ENCODE data around the gene ZW10. TPM values are rescaled to one million over a fixed set of nuclear protein-coding genes. Genes with fewer than 3 reads are reported as not detected.
"Not testable (repeated sequence)": the region's sequence is repeated elsewhere in the genome, so short reads cannot be mapped to it uniquely, and the experiment has no call there.

The ZW10 gene
- total RNA-seq, result 4.9 TPM

GRCh38 chr11:113773416-113774173 is at the start of gene ZW10:
Gene ZW10, minus strand, starts transcription at chr11:113773692. Its CDS starts 26 bp downstream, at chr11:113773666.
- peak within 1 kb of the TSS; percentile 87 for H3K4me3 ChIP-seq (ENCODE audit: low read length)
- peaks cover 2% of the 10 kb centered on the region for H3K27me3 ChIP-seq (ENCODE audit: insufficient read depth, low read length)
- no peaks in the 10 kb centered on the region for H3K9me3 ChIP-seq (ENCODE audit: low read depth, low read length)
- peaks cover 12% of the 10 kb centered on the region for H3K4me1 ChIP-seq (ENCODE audit: insufficient read depth, low read length)

- no peaks in the 10 kb centered on the region for H3K27me3 ChIP-seq (ENCODE audit: insufficient read depth, low read length)
- H3K9me3 ChIP-seq (ENCODE audit: low read depth, low read length), result no peaks in the 10 kb centered on the region
- no peaks in the 10 kb centered on the region for H3K4me1 ChIP-seq (ENCODE audit: insufficient read depth, low read length)
- no peak overlapping the region for H3K4me3 ChIP-seq (ENCODE audit: low read length)
Measured at GRCh38 chr11:113818426-113818825, 44.9 kb upstream of the ZW10 start.

GRCh38 chr11:113817626-113818025 is 44.1 kb upstream of the ZW10 start:
- Histone ChIP-seq H3K9me3 (ENCODE audit: low read depth, low read length) (no peaks in the 10 kb centered on the region), H3K4me1 (ENCODE audit: insufficient read depth, low read length) (no peaks in the 10 kb centered on the region), H3K27me3 (ENCODE audit: insufficient read depth, low read length) (no peaks in the 10 kb centered on the region), H3K4me3 (ENCODE audit: low read length) (no peak overlapping the region)

GRCh38 chr11:113817162-113817561 is 43.7 kb upstream of the ZW10 start:
- no peaks in the 10 kb centered on the region for H3K4me1 ChIP-seq (ENCODE audit: insufficient read depth, low read length)
- no peaks in the 10 kb centered on the region for H3K27me3 ChIP-seq (ENCODE audit: insufficient read depth, low read length)
- no peaks in the 10 kb centered on the region for H3K9me3 ChIP-seq (ENCODE audit: low read depth, low read length)
- no peak overlapping the region for H3K4me3 ChIP-seq (ENCODE audit: low read length)

GRCh38 chr11:113814181-113814580 is 40.7 kb upstream of the ZW10 start:
- Histone ChIP-seq H3K4me1 (ENCODE audit: insufficient read depth, low read length) (no peaks in the 10 kb centered on the region), H3K27me3 (ENCODE audit: insufficient read depth, low read length) (no peaks in the 10 kb centered on the region), H3K9me3 (ENCODE audit: low read depth, low read length) (no peaks in the 10 kb centered on the region), H3K4me3 (ENCODE audit: low read length) (no peak overlapping the region)

- Histone ChIP-seq H3K27me3 (ENCODE audit: insufficient read depth, low read length) (no peaks in the 10 kb centered on the region), H3K4me1 (ENCODE audit: insufficient read depth, low read length) (no peaks in the 10 kb centered on the region), H3K9me3 (ENCODE audit: low read depth, low read length) (no peaks in the 10 kb centered on the region), H3K4me3 (ENCODE audit: low read length) (no peak overlapping the region)
Measured at GRCh38 chr11:113808931-113809330, 35.4 kb upstream of the ZW10 start.

- Histone ChIP-seq H3K4me1 (ENCODE audit: insufficient read depth, low read length) (no peaks in the 10 kb centered on the region), H3K9me3 (ENCODE audit: low read depth, low read length) (no peaks in the 10 kb centered on the region), H3K27me3 (ENCODE audit: insufficient read depth, low read length) (no peaks in the 10 kb centered on the region), H3K4me3 (ENCODE audit: low read length) (no peak overlapping the region)
Measured at GRCh38 chr11:113806406-113806805, 32.9 kb upstream of the ZW10 start.

- Histone ChIP-seq H3K9me3 (ENCODE audit: low read depth, low read length) (no peaks in the 10 kb centered on the region), H3K4me1 (ENCODE audit: insufficient read depth, low read length) (no peaks in the 10 kb centered on the region), H3K4me3 (ENCODE audit: low read length) (no peak overlapping the region), H3K27me3 (ENCODE audit: insufficient read depth, low read length) (no peaks in the 10 kb centered on the region)
Measured at GRCh38 chr11:113805640-113806039, 32.1 kb upstream of the ZW10 start.

GRCh38 chr11:113802621-113803020 is 29.1 kb upstream of the ZW10 start:
- no peaks in the 10 kb centered on the region for H3K27me3 ChIP-seq (ENCODE audit: insufficient read depth, low read length)
- H3K9me3 ChIP-seq (ENCODE audit: low read depth, low read length), result no peaks in the 10 kb centered on the region
- H3K4me3 ChIP-seq (ENCODE audit: low read length), result no peak overlapping the region
- no peaks in the 10 kb centered on the region for H3K4me1 ChIP-seq (ENCODE audit: insufficient read depth, low read length)

GRCh38 chr11:113796663-113797259 is 23.3 kb upstream of the ZW10 start:
- no peaks in the 10 kb centered on the region for H3K9me3 ChIP-seq (ENCODE audit: low read depth, low read length)
- no peaks in the 10 kb centered on the region for H3K27me3 ChIP-seq (ENCODE audit: insufficient read depth, low read length)
- no peak overlapping the region for H3K4me3 ChIP-seq (ENCODE audit: low read length)
- H3K4me1 ChIP-seq (ENCODE audit: insufficient read depth, low read length), result no peaks in the 10 kb centered on the region

- Histone ChIP-seq H3K9me3 (ENCODE audit: low read depth, low read length) (no peaks in the 10 kb centered on the region), H3K4me3 (ENCODE audit: low read length) (no peak overlapping the region), H3K27me3 (ENCODE audit: insufficient read depth, low read length) (no peaks in the 10 kb centered on the region), H3K4me1 (ENCODE audit: insufficient read depth, low read length) (no peaks in the 10 kb centered on the region)
Measured at GRCh38 chr11:113789675-113790320, 16.3 kb upstream of the ZW10 start.

- not testable (repeated sequence) for H3K4me1 ChIP-seq (ENCODE audit: insufficient read depth, low read length); H3K27me3 ChIP-seq (ENCODE audit: insufficient read depth, low read length); H3K9me3 ChIP-seq (ENCODE audit: low read depth, low read length); H3K4me3 ChIP-seq (ENCODE audit: low read length)
Measured at GRCh38 chr11:113789016-113789415, 15.5 kb upstream of the ZW10 start.

- H3K4me3 ChIP-seq (ENCODE audit: low read length), result no peak overlapping the region
- peaks cover 6% of the 10 kb centered on the region for H3K27me3 ChIP-seq (ENCODE audit: insufficient read depth, low read length)
- H3K4me1 ChIP-seq (ENCODE audit: insufficient read depth, low read length), result no peaks in the 10 kb centered on the region
- no peaks in the 10 kb centered on the region for H3K9me3 ChIP-seq (ENCODE audit: low read depth, low read length)
Measured at GRCh38 chr11:113782134-113782533, 8.6 kb upstream of the ZW10 start.

GRCh38 chr11:113781682-113782081 is 8.2 kb upstream of the ZW10 start:
- Histone ChIP-seq H3K4me1 (ENCODE audit: insufficient read depth, low read length) (no peaks in the 10 kb centered on the region), H3K4me3 (ENCODE audit: low read length) (no peak overlapping the region), H3K27me3 (ENCODE audit: insufficient read depth, low read length) (peaks cover 6% of the 10 kb centered on the region), H3K9me3 (ENCODE audit: low read depth, low read length) (no peaks in the 10 kb centered on the region)

GRCh38 chr11:113779496-113779895 is 6.0 kb upstream of the ZW10 start, which contains the start of gene CLDN25:
Gene CLDN25, plus strand, starts transcription at chr11:113779796. Its CDS starts 0 bp downstream, at chr11:113779796.
- no peak within 1 kb of the TSS for H3K4me3 ChIP-seq (ENCODE audit: low read length)
- no peaks in the 10 kb centered on the region for H3K9me3 ChIP-seq (ENCODE audit: low read depth, low read length)
- H3K27me3 ChIP-seq (ENCODE audit: insufficient read depth, low read length), result peaks cover 6% of the 10 kb centered on the region
- no peaks in the 10 kb centered on the region for H3K4me1 ChIP-seq (ENCODE audit: insufficient read depth, low read length)

Data from mononuclear cell (primary cell).